Uterus (tissue), 2 donors: ENCODE measurements around the gene CCDC78.

Experiments
- POLR2A ChIP-seq, 2 donors: fragments of 450-650 bp; IDR thresholded peaks; one replicate each; pipeline ENCODE4 v1.6.1; 2016; ENCODE audit warnings: antibody characterized with exemption in 2 of 2, mild to moderate bottlenecking in 1 of 2, moderate library complexity in 1 of 2
- TF ChIP-seq, protein P1 (sequence below), 4 experiments: fragments of 200-600 bp in 2 of 4; fragments of 450-650 bp in 2 of 4; sonication (generic) in 2 of 4; IDR thresholded peaks; one replicate each; pipeline ENCODE4 v1.5.1; 2016 to 2019; ENCODE audit warnings: antibody characterized with exemption in 4 of 4, mild to moderate bottlenecking in 2 of 4, moderate library complexity in 1 of 4

DNA sequence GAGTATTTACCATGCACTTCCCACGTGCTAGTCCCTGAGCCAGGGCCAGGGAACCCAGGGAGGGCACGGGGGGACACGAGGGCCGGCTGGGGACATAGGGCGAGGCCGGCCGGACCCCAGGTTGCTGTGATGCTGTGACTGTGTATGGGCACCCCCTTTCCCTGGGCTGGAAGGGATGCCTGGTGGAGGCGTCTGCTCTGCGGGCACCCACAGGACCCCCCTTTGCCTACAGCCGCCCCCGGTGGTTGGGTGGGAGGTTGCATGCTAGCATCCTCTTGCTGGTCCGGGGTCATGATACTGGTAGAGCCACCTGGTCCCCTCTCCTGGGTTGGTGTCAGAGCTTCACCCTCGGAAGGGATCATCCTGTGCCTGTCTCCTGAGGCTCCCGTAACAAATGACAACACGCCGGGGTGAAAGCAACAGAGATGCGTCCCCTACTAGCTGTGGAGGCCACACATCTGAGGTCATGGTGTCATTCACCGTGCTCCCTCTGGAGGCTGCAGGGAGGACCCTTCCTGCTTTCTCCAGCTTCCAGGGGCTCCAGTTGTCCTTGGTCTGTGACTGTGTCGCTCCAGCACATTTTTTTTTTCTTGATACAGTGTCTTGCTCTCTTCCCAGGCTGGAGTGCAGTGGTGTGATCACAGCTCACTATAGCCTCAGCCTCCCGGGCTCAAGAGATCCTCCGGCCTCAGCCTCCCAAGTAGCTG, 17.7 kb upstream of the CCDC78 start:
- TF ChIP-seq, protein P1, sequence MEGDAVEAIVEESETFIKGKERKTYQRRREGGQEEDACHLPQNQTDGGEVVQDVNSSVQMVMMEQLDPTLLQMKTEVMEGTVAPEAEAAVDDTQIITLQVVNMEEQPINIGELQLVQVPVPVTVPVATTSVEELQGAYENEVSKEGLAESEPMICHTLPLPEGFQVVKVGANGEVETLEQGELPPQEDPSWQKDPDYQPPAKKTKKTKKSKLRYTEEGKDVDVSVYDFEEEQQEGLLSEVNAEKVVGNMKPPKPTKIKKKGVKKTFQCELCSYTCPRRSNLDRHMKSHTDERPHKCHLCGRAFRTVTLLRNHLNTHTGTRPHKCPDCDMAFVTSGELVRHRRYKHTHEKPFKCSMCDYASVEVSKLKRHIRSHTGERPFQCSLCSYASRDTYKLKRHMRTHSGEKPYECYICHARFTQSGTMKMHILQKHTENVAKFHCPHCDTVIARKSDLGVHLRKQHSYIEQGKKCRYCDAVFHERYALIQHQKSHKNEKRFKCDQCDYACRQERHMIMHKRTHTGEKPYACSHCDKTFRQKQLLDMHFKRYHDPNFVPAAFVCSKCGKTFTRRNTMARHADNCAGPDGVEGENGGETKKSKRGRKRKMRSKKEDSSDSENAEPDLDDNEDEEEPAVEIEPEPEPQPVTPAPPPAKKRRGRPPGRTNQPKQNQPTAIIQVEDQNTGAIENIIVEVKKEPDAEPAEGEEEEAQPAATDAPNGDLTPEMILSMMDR (IDR thresholded peaks at IDR 0.05) = no peak
- TF ChIP-seq POLR2A (IDR thresholded peaks at IDR 0.05) = no peak
